ENCODE results near the gene IDH3A. TPM values are rescaled to one million over a fixed set of nuclear protein-coding genes. Genes with fewer than 3 reads are reported as not detected.
A peak's percentile ranks its signal among the peaks of the same experiment; 100 is the strongest.

The IDH3A gene
- total RNA-seq, 3 donors from 2014 or later (not counting 1 experiment from before 2014, with no cell fraction given): 43.5 to 55.1 (median 53.3) TPM

DNA sequence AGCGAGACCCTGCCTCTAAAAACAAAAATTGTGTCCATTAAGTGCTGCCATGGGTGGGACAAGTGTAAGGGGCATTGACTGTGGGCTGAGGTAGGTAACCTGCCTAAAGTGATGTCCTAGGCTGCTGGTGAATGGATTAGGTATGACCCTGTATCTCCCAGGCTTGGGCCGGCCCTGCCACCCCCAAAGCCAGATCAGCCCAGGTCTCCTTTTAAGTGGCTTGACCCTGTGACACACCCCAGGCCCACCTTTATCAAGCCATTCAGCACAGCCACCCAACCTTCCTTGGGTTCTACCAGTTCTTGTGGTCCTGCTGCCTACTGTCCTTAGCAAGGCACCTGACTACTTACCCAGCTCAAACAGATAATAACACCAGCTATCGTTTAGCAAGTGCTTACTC, 36.6 kb upstream of the IDH3A start:
- DNase-seq: no peak
- H3K27me3 ChIP-seq (ENCODE audit: control insufficient read depth, insufficient read depth, low read length): no peaks in the 10 kb centered on the region
- Mint-ChIP-seq H3K27me3 (ENCODE audit: low read depth in 2 of 2) (no peaks in the 10 kb centered on the region), H3K27ac (no peak overlapping the region), H3K36me3 (no peaks in the 10 kb centered on the region), H3K4me3 (no peak overlapping the region), H3K4me1 (peaks cover 2 to 6% of the 10 kb centered on the region in 2 donors), H3K9me3 (no peaks in the 10 kb centered on the region)
- H3K9me3 ChIP-seq (ENCODE audit: control insufficient read depth, insufficient read depth, low read length): no peaks in the 10 kb centered on the region
- TF ChIP-seq, protein P1, sequence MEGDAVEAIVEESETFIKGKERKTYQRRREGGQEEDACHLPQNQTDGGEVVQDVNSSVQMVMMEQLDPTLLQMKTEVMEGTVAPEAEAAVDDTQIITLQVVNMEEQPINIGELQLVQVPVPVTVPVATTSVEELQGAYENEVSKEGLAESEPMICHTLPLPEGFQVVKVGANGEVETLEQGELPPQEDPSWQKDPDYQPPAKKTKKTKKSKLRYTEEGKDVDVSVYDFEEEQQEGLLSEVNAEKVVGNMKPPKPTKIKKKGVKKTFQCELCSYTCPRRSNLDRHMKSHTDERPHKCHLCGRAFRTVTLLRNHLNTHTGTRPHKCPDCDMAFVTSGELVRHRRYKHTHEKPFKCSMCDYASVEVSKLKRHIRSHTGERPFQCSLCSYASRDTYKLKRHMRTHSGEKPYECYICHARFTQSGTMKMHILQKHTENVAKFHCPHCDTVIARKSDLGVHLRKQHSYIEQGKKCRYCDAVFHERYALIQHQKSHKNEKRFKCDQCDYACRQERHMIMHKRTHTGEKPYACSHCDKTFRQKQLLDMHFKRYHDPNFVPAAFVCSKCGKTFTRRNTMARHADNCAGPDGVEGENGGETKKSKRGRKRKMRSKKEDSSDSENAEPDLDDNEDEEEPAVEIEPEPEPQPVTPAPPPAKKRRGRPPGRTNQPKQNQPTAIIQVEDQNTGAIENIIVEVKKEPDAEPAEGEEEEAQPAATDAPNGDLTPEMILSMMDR (IDR thresholded peaks at IDR 0.05): no peak
- no peak overlapping the region for H3K27ac ChIP-seq (ENCODE audit: low read length)
- peaks cover 17% of the 10 kb centered on the region for H3K4me1 ChIP-seq (ENCODE audit: control insufficient read depth, insufficient read depth, low read length)
- H3K4me3 ChIP-seq (ENCODE audit: low read length): no peak overlapping the region
- intact Hi-C loops (cut with micrococcal nuclease): no loop called here
- no peaks in the 10 kb centered on the region for H3K36me3 ChIP-seq (ENCODE audit: control insufficient read depth, insufficient read depth, low read length)
- no peak for ATAC-seq
- WGBS (ENCODE audit: insufficient coverage): 83% methylated on average over 3 of the region's 3 CpGs

DNA sequence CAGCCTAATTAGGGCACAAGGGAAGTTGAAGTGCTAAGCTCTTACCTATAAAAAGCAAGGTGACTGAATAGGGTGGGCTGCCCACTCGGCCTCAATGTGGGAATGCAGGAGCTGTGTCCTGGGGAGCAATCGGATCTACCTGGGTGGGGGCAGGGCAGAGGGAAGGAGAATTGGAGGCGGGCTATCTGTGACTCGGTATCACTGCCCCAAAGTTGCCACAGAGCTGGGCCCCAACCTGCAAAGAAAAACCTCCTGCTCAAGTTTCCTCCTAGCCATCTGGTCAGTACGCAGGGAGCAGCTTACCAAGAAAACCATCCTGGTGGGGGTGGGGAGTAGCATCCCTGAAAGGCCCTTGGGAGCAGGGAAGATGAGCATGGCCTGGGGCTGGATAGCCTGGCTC, 28.6 kb upstream of the IDH3A start:
- Histone ChIP-seq H3K4me3 (ENCODE audit: low read length) (no peak overlapping the region), H3K36me3 (ENCODE audit: control insufficient read depth, insufficient read depth, low read length) (no peaks in the 10 kb centered on the region), H3K9me3 (ENCODE audit: control insufficient read depth, insufficient read depth, low read length) (no peaks in the 10 kb centered on the region), H3K4me1 (ENCODE audit: control insufficient read depth, insufficient read depth, low read length) (no peaks in the 10 kb centered on the region), H3K27ac (ENCODE audit: low read length) (no peak overlapping the region), H3K27me3 (ENCODE audit: control insufficient read depth, insufficient read depth, low read length) (no peaks in the 10 kb centered on the region)
- Mint-ChIP-seq H3K4me3 (no peak overlapping the region), H3K9me3 (no peaks in the 10 kb centered on the region), H3K36me3 (no peaks in the 10 kb centered on the region), H3K4me1 (no peaks in the 10 kb centered on the region), H3K27me3 (ENCODE audit: low read depth in 2 of 2) (no peaks in the 10 kb centered on the region), H3K27ac (no peak overlapping the region)
- WGBS (ENCODE audit: insufficient coverage): 90% methylated on average over 4 of the region's 5 CpGs
- intact Hi-C loops (cut with micrococcal nuclease): no loop called here
- TF ChIP-seq, protein P1 (IDR thresholded peaks at IDR 0.05): no peak
- ATAC-seq (no peak), DNase-seq (no peak)

DNA sequence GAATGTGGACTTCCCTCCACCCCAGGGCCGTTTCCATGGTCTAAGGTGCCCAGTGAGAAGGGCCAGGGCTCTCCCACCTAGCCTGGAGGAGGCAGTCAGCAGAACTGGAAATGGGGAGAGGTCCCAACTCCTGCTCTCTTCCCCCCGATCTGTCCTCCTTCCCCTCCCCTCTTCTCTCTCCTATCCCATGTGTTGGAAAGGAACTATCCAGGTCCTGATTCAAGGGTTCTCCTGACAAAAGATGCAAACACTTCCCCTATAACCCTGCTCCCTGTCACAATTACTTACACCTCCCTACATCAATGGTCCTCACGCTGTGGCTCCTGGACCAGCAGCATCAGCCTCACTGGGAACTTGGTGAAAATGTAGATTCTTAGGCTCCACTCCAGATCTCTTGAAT, 23.9 kb upstream of the IDH3A start:
- TF ChIP-seq, protein P1 (IDR thresholded peaks at IDR 0.05): no peak
- no peaks in the 10 kb centered on the region for H3K9me3 Mint-ChIP-seq
- whole genome bisulfite sequencing (ENCODE audit: insufficient coverage): 92% methylated on average over 3 of the region's 3 CpGs
- Histone ChIP-seq H3K36me3 (ENCODE audit: control insufficient read depth, insufficient read depth, low read length) (no peaks in the 10 kb centered on the region), H3K9me3 (ENCODE audit: control insufficient read depth, insufficient read depth, low read length) (no peaks in the 10 kb centered on the region), H3K27ac (ENCODE audit: low read length) (no peak overlapping the region), H3K4me3 (ENCODE audit: low read length) (no peak overlapping the region), H3K4me1 (ENCODE audit: control insufficient read depth, insufficient read depth, low read length) (no peaks in the 10 kb centered on the region), H3K27me3 (ENCODE audit: control insufficient read depth, insufficient read depth, low read length) (no peaks in the 10 kb centered on the region)
- H3K27ac Mint-ChIP-seq: no peak overlapping the region
- no peaks in the 10 kb centered on the region for H3K27me3 Mint-ChIP-seq (ENCODE audit: low read depth in 2 of 2)
- H3K4me3 Mint-ChIP-seq: no peak overlapping the region
- no peak for ATAC-seq
- H3K36me3 Mint-ChIP-seq: no peaks in the 10 kb centered on the region
- no peak for DNase-seq
- intact Hi-C loops (cut with micrococcal nuclease): loop anchor here (5.0 kb wide), 1 partner anchor 117 kb away; no protein-coding TSS in a partner anchor
- H3K4me1 Mint-ChIP-seq: peaks cover 0 to 5% of the 10 kb centered on the region in 2 donors

DNA sequence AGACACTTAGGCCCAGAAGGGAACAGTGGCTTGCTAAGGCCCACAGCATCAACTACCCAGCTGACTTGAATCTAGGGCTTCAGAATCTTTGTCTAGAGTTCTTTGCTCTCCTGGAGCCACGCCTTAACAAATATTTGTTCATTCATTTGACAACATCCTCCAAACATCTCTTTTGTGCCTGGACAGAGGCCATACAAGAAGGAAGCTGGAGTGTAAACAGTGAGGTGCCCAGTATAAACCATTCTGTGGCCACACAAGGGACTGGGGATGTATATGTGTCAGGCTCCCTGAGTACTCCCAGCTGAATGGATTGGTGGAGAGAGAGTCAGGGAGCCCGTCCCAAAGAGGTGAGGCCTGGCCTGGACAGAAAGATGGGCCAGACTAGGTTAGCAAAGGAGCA, 21.3 kb upstream of the IDH3A start:
- Mint-ChIP-seq H3K9me3 (no peaks in the 10 kb centered on the region), H3K4me3 (peak overlapping the region; percentile 28), H3K4me1 (peaks cover 5 to 23% of the 10 kb centered on the region in 2 donors), H3K36me3 (no peaks in the 10 kb centered on the region), H3K27me3 (ENCODE audit: low read depth in 2 of 2) (no peaks in the 10 kb centered on the region), H3K27ac (peak overlapping the region; percentile 18 to 92)
- WGBS (ENCODE audit: insufficient coverage): 96% methylated on average over 2 of the region's 2 CpGs
- TF ChIP-seq, protein P1 (IDR thresholded peaks at IDR 0.05): no peak
- peaks cover 13% of the 10 kb centered on the region for H3K4me1 ChIP-seq (ENCODE audit: control insufficient read depth, insufficient read depth, low read length)
- no peak overlapping the region for H3K4me3 ChIP-seq (ENCODE audit: low read length)
- no peaks in the 10 kb centered on the region for H3K36me3 ChIP-seq (ENCODE audit: control insufficient read depth, insufficient read depth, low read length)
- H3K27me3 ChIP-seq (ENCODE audit: control insufficient read depth, insufficient read depth, low read length): no peaks in the 10 kb centered on the region
- no peaks in the 10 kb centered on the region for H3K9me3 ChIP-seq (ENCODE audit: control insufficient read depth, insufficient read depth, low read length)
- no peak for DNase-seq
- no peak overlapping the region for H3K27ac ChIP-seq (ENCODE audit: low read length)
- no peak for ATAC-seq
- intact Hi-C loops (cut with micrococcal nuclease): loop anchor here (5.0 kb wide), 1 partner anchor 114 kb away; no protein-coding TSS in a partner anchor

All from natural killer cell (primary cell).